HepG2 (cell line): Measurements from ENCODE around the gene SIRPB2. TPM values are rescaled to one million over a fixed set of nuclear protein-coding genes. Genes with fewer than 3 reads are reported as not detected.

Experiments
- MBNL3 ChIP-seq: fragments of 250-450 bp; sonication (Bioruptor Pico); conservative IDR thresholded peaks from 2 replicates; pipeline ENCODE4 v1.8.0; 2022; ENCODE audit warnings: mild to moderate bottlenecking, inconsistent platforms
- NFATC3 ChIP-seq: sonication (generic); formaldehyde crosslinking; IDR thresholded peaks from 2 replicates; pipeline ENCODE4 v1.5.1; 2020; ENCODE audit warnings: mild to moderate bottlenecking, missing genetic modification reagents
- PAX8 ChIP-seq: sonication (generic); formaldehyde crosslinking; IDR thresholded peaks from 2 replicates; pipeline ENCODE4 v1.8.0; 2022; ENCODE audit warnings: mild to moderate bottlenecking, missing genetic modification reagents, borderline replicate concordance
- PPARG ChIP-seq: conservative IDR thresholded peaks from 2 replicates; pipeline ENCODE4 v1.6.1; 2016; ENCODE audit warnings: missing biosample characterization, missing genetic modification reagents
- RBM22 ChIP-seq: fragments of 200-400 bp; formaldehyde crosslinking; optimal IDR thresholded peaks from 2 replicates; pipeline ENCODE3; 2017; ENCODE audit warnings: mild to moderate bottlenecking, low read length, moderate library complexity
- SAFB2 ChIP-seq: sonication (generic); formaldehyde crosslinking; IDR thresholded peaks from 2 replicates; pipeline ENCODE4 v1.5.1; 2020; ENCODE audit warnings: missing genetic modification reagents, low read depth, mild to moderate bottlenecking, borderline replicate concordance
- SATB2 ChIP-seq: sonication (generic); formaldehyde crosslinking; IDR thresholded peaks from 2 replicates; pipeline ENCODE4 v1.5.0; 2020; ENCODE audit warnings: missing genetic modification reagents
- ZBTB21 ChIP-seq: sonication (generic); formaldehyde crosslinking; IDR thresholded peaks from 2 replicates; pipeline ENCODE4 v1.4.0; 2020; ENCODE audit warnings: missing genetic modification reagents
- ZNF20 ChIP-seq: sonication (generic); formaldehyde crosslinking; IDR thresholded peaks from 2 replicates; pipeline ENCODE4 v1.4.0; 2020; ENCODE audit warnings: mild to moderate bottlenecking, moderate library complexity, missing genetic modification reagents
- ZNF670 ChIP-seq: sonication (generic); formaldehyde crosslinking; IDR thresholded peaks from 2 replicates; pipeline ENCODE4 v1.8.0; 2022; ENCODE audit warnings: mild to moderate bottlenecking, missing genetic modification reagents, borderline replicate concordance
- polyA plus RNA-seq, 8 experiments: library from polyadenylated mRNA; depleted of rRNA in 3 of 8; stranded (reverse) in 7 of 8; unstranded in 1 of 8; fragments of >200 nt; fragmentation: Illumina TruSeq in 4 of 8; extraction: Trizol in 4 of 8; gene quantifications; 2 replicates each; pipeline versions ENCODE4 v1.2.1 to v1.2.3, GENCODE V29; 2011 to 2016; ENCODE audit warnings: low read depth in 4 of 8, missing spikeins in 1 of 8, mixed read lengths in 1 of 8; ENCODE audit not compliant: insufficient read depth in 1 of 8
- total RNA-seq, 5 experiments: library from RNA; depleted of rRNA; stranded (reverse); fragments of >200 nt; fragmentation: Illumina TruSeq; extraction: Trizol; gene quantifications; 2 replicates each; pipeline ENCODE4 v1.2.3, GENCODE V29; 2016; ENCODE audit warnings: low read depth in 1 of 5
- TF ChIP-seq, protein P1 (sequence below): sonication (generic); formaldehyde crosslinking; IDR thresholded peaks from 2 replicates; pipeline ENCODE4 v1.4.0; 2020; ENCODE audit warnings: missing genetic modification reagents, borderline replicate concordance
- TF ChIP-seq, protein P2 (sequence below): sonication (generic); formaldehyde crosslinking; IDR thresholded peaks from 2 replicates; pipeline ENCODE4 v1.4.0; 2020; ENCODE audit warnings: missing genetic modification reagents, borderline replicate concordance
- TF ChIP-seq, protein P3 (sequence below): IDR thresholded peaks from 2 replicates; pipeline ENCODE4 v1.6.1; 2016; ENCODE audit warnings: low read depth

The SIRPB2 gene
- total and polyA plus RNA-seq, 2 of the 13 experiments (the other 11 are each of a cell fraction or from before 2014, with no cell fraction given): not detected

DNA sequence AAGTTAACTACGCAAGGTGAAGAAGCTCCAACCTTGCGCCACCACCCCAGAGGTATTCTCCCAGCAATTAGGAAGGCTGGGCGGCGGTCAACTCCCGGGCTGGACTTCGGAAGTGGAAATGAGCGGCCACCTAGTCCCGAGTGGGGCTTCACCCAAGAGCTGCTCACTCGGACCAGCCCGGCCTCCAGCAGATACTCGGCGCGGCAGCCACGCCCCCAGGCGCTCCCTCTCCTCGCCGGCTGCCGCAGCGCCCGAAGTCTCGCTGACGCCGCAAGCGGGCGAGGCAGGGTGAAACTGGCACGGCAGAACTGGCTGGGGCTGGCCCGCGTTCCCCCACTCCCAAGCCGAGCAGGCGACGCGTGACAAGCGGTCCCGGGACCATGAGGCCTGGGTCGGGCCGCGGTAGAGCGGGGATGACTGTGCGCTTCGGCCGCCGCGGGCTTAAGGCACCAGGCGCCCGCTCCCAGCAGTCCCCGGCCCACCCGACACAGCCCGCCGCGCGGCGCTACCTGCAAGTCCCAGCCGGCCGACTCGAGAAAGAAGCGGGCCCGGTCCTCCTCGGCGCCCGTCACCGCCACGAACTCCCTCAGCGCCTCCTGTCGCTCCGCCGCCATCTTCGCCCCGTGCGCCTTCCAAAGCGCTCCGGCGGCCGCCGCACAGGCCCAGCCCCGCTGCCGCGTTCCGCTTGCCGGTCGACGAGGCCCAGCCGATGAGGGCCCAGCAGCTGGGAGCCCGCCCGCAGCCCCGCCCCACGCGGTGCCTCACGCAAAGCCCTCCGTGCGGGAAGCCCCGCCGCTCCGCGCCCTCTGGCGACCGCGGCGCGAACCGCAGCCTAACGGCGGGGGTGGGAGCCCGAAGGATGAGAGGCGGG is 24.8 kb downstream of the SIRPB2 start, which contains the start of gene NSFL1C (continued):
- TF ChIP-seq, protein P1, sequence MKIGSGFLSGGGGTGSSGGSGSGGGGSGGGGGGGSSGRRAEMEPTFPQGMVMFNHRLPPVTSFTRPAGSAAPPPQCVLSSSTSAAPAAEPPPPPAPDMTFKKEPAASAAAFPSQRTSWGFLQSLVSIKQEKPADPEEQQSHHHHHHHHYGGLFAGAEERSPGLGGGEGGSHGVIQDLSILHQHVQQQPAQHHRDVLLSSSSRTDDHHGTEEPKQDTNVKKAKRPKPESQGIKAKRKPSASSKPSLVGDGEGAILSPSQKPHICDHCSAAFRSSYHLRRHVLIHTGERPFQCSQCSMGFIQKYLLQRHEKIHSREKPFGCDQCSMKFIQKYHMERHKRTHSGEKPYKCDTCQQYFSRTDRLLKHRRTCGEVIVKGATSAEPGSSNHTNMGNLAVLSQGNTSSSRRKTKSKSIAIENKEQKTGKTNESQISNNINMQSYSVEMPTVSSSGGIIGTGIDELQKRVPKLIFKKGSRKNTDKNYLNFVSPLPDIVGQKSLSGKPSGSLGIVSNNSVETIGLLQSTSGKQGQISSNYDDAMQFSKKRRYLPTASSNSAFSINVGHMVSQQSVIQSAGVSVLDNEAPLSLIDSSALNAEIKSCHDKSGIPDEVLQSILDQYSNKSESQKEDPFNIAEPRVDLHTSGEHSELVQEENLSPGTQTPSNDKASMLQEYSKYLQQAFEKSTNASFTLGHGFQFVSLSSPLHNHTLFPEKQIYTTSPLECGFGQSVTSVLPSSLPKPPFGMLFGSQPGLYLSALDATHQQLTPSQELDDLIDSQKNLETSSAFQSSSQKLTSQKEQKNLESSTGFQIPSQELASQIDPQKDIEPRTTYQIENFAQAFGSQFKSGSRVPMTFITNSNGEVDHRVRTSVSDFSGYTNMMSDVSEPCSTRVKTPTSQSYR: peak; percentile 71; the same call in 1 of the 2 replicates
- TF ChIP-seq ZNF20 (CRISPR knock-in tag): no peak; the same call in 1 of the 2 replicates
- TF ChIP-seq NFATC3 (CRISPR knock-in tag): no peak
- TF ChIP-seq RBM22: peak; percentile 64
- TF ChIP-seq PPARG (CRISPR knock-in tag): peak; percentile 34; the same call in 1 of the 2 replicates
- no peak for TF ChIP-seq ZBTB21 (CRISPR knock-in tag)
- TF ChIP-seq, protein P2, sequence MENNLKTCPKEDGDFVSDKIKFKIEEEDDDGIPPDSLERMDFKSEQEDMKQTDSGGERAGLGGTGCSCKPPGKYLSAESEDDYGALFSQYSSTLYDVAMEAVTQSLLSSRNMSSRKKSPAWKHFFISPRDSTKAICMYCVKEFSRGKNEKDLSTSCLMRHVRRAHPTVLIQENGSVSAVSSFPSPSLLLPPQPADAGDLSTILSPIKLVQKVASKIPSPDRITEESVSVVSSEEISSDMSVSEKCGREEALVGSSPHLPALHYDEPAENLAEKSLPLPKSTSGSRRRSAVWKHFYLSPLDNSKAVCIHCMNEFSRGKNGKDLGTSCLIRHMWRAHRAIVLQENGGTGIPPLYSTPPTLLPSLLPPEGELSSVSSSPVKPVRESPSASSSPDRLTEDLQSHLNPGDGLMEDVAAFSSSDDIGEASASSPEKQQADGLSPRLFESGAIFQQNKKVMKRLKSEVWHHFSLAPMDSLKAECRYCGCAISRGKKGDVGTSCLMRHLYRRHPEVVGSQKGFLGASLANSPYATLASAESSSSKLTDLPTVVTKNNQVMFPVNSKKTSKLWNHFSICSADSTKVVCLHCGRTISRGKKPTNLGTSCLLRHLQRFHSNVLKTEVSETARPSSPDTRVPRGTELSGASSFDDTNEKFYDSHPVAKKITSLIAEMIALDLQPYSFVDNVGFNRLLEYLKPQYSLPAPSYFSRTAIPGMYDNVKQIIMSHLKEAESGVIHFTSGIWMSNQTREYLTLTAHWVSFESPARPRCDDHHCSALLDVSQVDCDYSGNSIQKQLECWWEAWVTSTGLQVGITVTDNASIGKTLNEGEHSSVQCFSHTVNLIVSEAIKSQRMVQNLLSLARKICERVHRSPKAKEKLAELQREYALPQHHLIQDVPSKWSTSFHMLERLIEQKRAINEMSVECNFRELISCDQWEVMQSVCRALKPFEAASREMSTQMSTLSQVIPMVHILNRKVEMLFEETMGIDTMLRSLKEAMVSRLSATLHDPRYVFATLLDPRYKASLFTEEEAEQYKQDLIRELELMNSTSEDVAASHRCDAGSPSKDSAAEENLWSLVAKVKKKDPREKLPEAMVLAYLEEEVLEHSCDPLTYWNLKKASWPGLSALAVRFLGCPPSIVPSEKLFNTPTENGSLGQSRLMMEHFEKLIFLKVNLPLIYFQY (CRISPR knock-in tag): peak; percentile 96
- peak; percentile 95 for TF ChIP-seq SATB2 (CRISPR knock-in tag)
- peak; percentile 99; the same call in 1 of the 2 replicates for TF ChIP-seq ZNF670 (CRISPR knock-in tag)
- TF ChIP-seq SAFB2: peak; percentile 99
- TF ChIP-seq, protein P3, sequence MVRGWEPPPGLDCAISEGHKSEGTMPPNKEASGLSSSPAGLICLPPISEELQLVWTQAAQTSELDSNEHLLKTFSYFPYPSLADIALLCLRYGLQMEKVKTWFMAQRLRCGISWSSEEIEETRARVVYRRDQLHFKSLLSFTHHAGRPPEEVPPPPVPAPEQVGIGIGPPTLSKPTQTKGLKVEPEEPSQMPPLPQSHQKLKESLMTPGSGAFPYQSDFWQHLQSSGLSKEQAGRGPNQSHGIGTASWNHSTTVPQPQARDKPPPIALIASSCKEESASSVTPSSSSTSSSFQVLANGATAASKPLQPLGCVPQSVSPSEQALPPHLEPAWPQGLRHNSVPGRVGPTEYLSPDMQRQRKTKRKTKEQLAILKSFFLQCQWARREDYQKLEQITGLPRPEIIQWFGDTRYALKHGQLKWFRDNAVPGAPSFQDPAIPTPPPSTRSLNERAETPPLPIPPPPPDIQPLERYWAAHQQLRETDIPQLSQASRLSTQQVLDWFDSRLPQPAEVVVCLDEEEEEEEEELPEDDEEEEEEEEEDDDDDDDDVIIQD (CRISPR knock-in tag): no peak; the same call in 1 of the 2 replicates
- TF ChIP-seq PAX8 (CRISPR knock-in tag): peak; percentile 96
- no peak for TF ChIP-seq MBNL3
